ENCODE data around the gene ALG12. TPM values are rescaled to one million over a fixed set of nuclear protein-coding genes. Genes with fewer than 3 reads are reported as not detected.

Gene ALG12
- total RNA-seq, 1 experiment from 2014 or later, result 29.2 TPM

GRCh38 chr22:49883294-49883640 lies 35.0 kb downstream of the ALG12 start:
- ATAC-seq, result no peak
- H3K27me3 Mint-ChIP-seq (ENCODE audit: low read depth), result no peaks in the 10 kb centered on the region
- peaks cover 68% of the 10 kb centered on the region for H3K36me3 Mint-ChIP-seq
- ChIA-PET CTCF (no interaction called here), POLR2A (no interaction called here)
- peaks cover 4% of the 10 kb centered on the region for H3K9me3 Mint-ChIP-seq
- no peak overlapping the region for H3K4me3 Mint-ChIP-seq
- peaks cover 9% of the 10 kb centered on the region for H3K4me1 Mint-ChIP-seq
- no peak for DNase-seq (ENCODE audit: low spot score)
- no peak for TF ChIP-seq MLX (CRISPR knock-in tag; IDR thresholded peaks at IDR 0.05)
- no peak for TF ChIP-seq SOX15 (CRISPR knock-in tag; IDR thresholded peaks at IDR 0.05)
- no peak for TF ChIP-seq FOXJ3 (CRISPR knock-in tag; IDR thresholded peaks at IDR 0.05; ENCODE audit: borderline replicate concordance)
- TF ChIP-seq USF2 (CRISPR knock-in tag; IDR thresholded peaks at IDR 0.05), result no peak
- TF ChIP-seq NR3C1 (CRISPR knock-in tag; conservative IDR thresholded peaks at IDR 0.05; ENCODE audit: low read depth), result no peak
- no peak for TF ChIP-seq PRRX2 (CRISPR knock-in tag; IDR thresholded peaks at IDR 0.05)
- TF ChIP-seq PREB (CRISPR knock-in tag; IDR thresholded peaks at IDR 0.05; ENCODE audit: borderline replicate concordance), result no peak
- no peak for TF ChIP-seq SP1 (CRISPR knock-in tag; conservative IDR thresholded peaks at IDR 0.05)
- no peak for TF ChIP-seq GABPB1 (CRISPR knock-in tag; IDR thresholded peaks at IDR 0.05)
- no peak for TF ChIP-seq ZNF121 (CRISPR knock-in tag; IDR thresholded peaks at IDR 0.05)
- no peak for TF ChIP-seq NR2C2 (CRISPR knock-in tag; IDR thresholded peaks at IDR 0.05)
- no peak for TF ChIP-seq ZNF281 (CRISPR knock-in tag; IDR thresholded peaks at IDR 0.05)
- TF ChIP-seq AR (CRISPR knock-in tag; IDR thresholded peaks at IDR 0.05), result no peak
- H3K27ac Mint-ChIP-seq, result no peak overlapping the region

GRCh38 chr22:49882519-49883293 lies 35.5 kb downstream of the ALG12 start:
- DNase-seq (ENCODE audit: low spot score) (no peak), ATAC-seq (no peak)
- peaks cover 68% of the 10 kb centered on the region for H3K36me3 Mint-ChIP-seq
- CTCF ChIA-PET, result interaction anchor here (1.2 kb wide), 1 partner anchor 148 kb away, joined by 5 read pairs; no protein-coding TSS in a partner anchor
- peak overlapping the region; percentile 91 for H3K27ac Mint-ChIP-seq
- peaks cover 9% of the 10 kb centered on the region for H3K4me1 Mint-ChIP-seq
- POLR2A ChIA-PET, result no interaction called here
- H3K9me3 Mint-ChIP-seq, result peaks cover 6% of the 10 kb centered on the region
- no peaks in the 10 kb centered on the region for H3K27me3 Mint-ChIP-seq (ENCODE audit: low read depth)
- no peak overlapping the region for H3K4me3 Mint-ChIP-seq
- TF ChIP-seq RELA (CRISPR knock-in tag; IDR thresholded peaks at IDR 0.05; ENCODE audit: borderline replicate concordance), result no peak
- no peak for TF ChIP-seq AFF4 (CRISPR knock-in tag; IDR thresholded peaks at IDR 0.05; ENCODE audit: borderline replicate concordance)
- no peak for TF ChIP-seq GRHL2 (CRISPR knock-in tag; IDR thresholded peaks at IDR 0.05; ENCODE audit: insufficient replicate concordance, severe bottlenecking)
- no peak for TF ChIP-seq CDX4 (CRISPR knock-in tag; IDR thresholded peaks at IDR 0.05; ENCODE audit: borderline replicate concordance)
- no peak for TF ChIP-seq NR1H2 (CRISPR knock-in tag; IDR thresholded peaks at IDR 0.05)
- TF ChIP-seq ZSCAN18 (CRISPR knock-in tag; IDR thresholded peaks at IDR 0.05), result no peak
- TF ChIP-seq SOX15 (CRISPR knock-in tag; IDR thresholded peaks at IDR 0.05), result no peak

All from WTC11 (cell line).